Neural cell (in vitro differentiated cells): ENCODE measurements around the gene ATP1B1. TPM values are rescaled to one million over a fixed set of nuclear protein-coding genes. Genes with fewer than 3 reads are reported as not detected.

Source experiments
- H2AFZ ChIP-seq: fragments of 200-600, 300-800 bp; sonication (generic), shearing (Covaris generic); 2 replicates; pipeline ENCODE4 v1.6.0; 2014; ENCODE audit warnings: low read depth, mild to moderate bottlenecking, antibody characterized with exemption, low read length, moderate library complexity
- H3F3A ChIP-seq: fragments of 200-600 bp; shearing (Covaris generic); 2 replicates; pipeline ENCODE4 v1.6.1; 2016; ENCODE audit warnings: mild to moderate bottlenecking, moderate library complexity, mixed read lengths, antibody characterized with exemption, low read length; ENCODE audit not compliant: insufficient read depth, poor library complexity, severe bottlenecking
- H3K27ac ChIP-seq: fragments of 200-600, 300-800 bp; sonication (generic), shearing (Covaris generic); 2 replicates; pipeline ENCODE4 v1.5.1; 2014; ENCODE audit warnings: mild to moderate bottlenecking, low read length, moderate library complexity
- H3K27me3 ChIP-seq: fragments of 300-800, 200-600 bp; sonication (generic), shearing (Covaris generic); 2 replicates; pipeline ENCODE4 v1.6.0; 2014; ENCODE audit warnings: mild to moderate bottlenecking, low read depth, low read length, moderate library complexity; ENCODE audit not compliant: insufficient read depth
- H3K36me3 ChIP-seq: fragments of 300-800, 200-600 bp; sonication (generic), shearing (Covaris generic); 2 replicates; pipeline ENCODE4 v1.5.1; 2014; ENCODE audit warnings: mild to moderate bottlenecking, antibody characterized with exemption, low read length, moderate library complexity; ENCODE audit not compliant: insufficient read depth
- H3K4me2 ChIP-seq: fragments of 300-800, 200-600 bp; sonication (generic), shearing (Covaris generic); 2 replicates; pipeline ENCODE4 v1.6.0; 2014; ENCODE audit warnings: mild to moderate bottlenecking, low read length
- H3K4me3 ChIP-seq: fragments of 300-800, 200-600 bp; sonication (generic), shearing (Covaris generic); 2 replicates; pipeline ENCODE4 v1.5.1; 2014; ENCODE audit warnings: mild to moderate bottlenecking, low read length, moderate library complexity
- H3K79me2 ChIP-seq: fragments of 200-600 bp; shearing (Covaris generic); replicated peaks from 2 replicates; pipeline ENCODE4 v1.6.0; 2014; ENCODE audit warnings: mild to moderate bottlenecking, low read length, moderate library complexity; ENCODE audit not compliant: insufficient read depth
- H3K9ac ChIP-seq: fragments of 300-800, 200-600 bp; sonication (generic), shearing (Covaris generic); 2 replicates; pipeline ENCODE4 v1.6.1; 2016; ENCODE audit warnings: mild to moderate bottlenecking, low read length, mixed read lengths
- H3K9me2 ChIP-seq: fragments of 200-600 bp; shearing (Covaris generic); 2 replicates; pipeline ENCODE4 v1.6.1; 2016; ENCODE audit warnings: mild to moderate bottlenecking, low read length, mixed read lengths; ENCODE audit not compliant: insufficient read depth
- H3K9me3 ChIP-seq: fragments of 200-600, 300-800 bp; sonication (generic), shearing (Covaris generic); 2 replicates; pipeline ENCODE4 v1.6.1; 2016; ENCODE audit warnings: mild to moderate bottlenecking, mixed run types, low read length, moderate library complexity, mixed read lengths
- H4K20me1 ChIP-seq: fragments of 200-600 bp; shearing (Covaris generic); 2 replicates; pipeline ENCODE4 v1.6.1; 2016; ENCODE audit warnings: mild to moderate bottlenecking, mixed run types; ENCODE audit not compliant: insufficient read depth
- CTCF ChIP-seq: fragments of 450-650 bp; IDR thresholded peaks from 2 replicates; pipeline ENCODE4 v1.5.1; 2014; ENCODE audit warnings: antibody characterized with exemption, mild to moderate bottlenecking, moderate library complexity; ENCODE audit not compliant: poor library complexity, severe bottlenecking
- EP300 ChIP-seq: fragments of 450-650 bp; conservative IDR thresholded peaks from 2 replicates; pipeline ENCODE4 v1.6.1; 2014; ENCODE audit warnings: antibody characterized with exemption, mild to moderate bottlenecking, moderate library complexity; ENCODE audit not compliant: poor library complexity, severe bottlenecking
- EZH2 ChIP-seq: fragments of 200-600, 300-800 bp; shearing (Covaris generic), sonication (generic); IDR thresholded peaks from 2 replicates; pipeline ENCODE4 v1.6.1; 2014; ENCODE audit warnings: antibody characterized with exemption, low read length, borderline replicate concordance, mild to moderate bottlenecking; ENCODE audit not compliant: insufficient read depth, poor library complexity, severe bottlenecking
- MXI1 ChIP-seq: fragments of 450-650 bp; conservative IDR thresholded peaks from 2 replicates; pipeline ENCODE4 v1.6.1; 2014; ENCODE audit warnings: antibody characterized with exemption, mild to moderate bottlenecking; ENCODE audit not compliant: poor library complexity, severe bottlenecking
- POLR2AphosphoS5 ChIP-seq: IDR thresholded peaks from 2 replicates; pipeline ENCODE4 v1.6.1; 2012
- RAD21 ChIP-seq: fragments of 450-650 bp; conservative IDR thresholded peaks from 2 replicates; pipeline ENCODE4 v1.6.1; 2014; ENCODE audit warnings: antibody characterized with exemption, mild to moderate bottlenecking, moderate library complexity
- REST ChIP-seq: IDR thresholded peaks from 2 replicates; pipeline ENCODE4 v1.6.1; 2012; ENCODE audit warnings: borderline replicate concordance
- SMC3 ChIP-seq: fragments of 450-650 bp; conservative IDR thresholded peaks from 2 replicates; pipeline ENCODE4 v1.6.1; 2014; ENCODE audit warnings: antibody characterized with exemption, mild to moderate bottlenecking, moderate library complexity; ENCODE audit not compliant: poor library complexity
- TAF1 ChIP-seq: IDR thresholded peaks from 2 replicates; pipeline ENCODE4 v1.6.1; 2012; ENCODE audit warnings: low read depth
- polyA plus RNA-seq: library from polyadenylated mRNA; depleted of rRNA; stranded (reverse); fragments of >200 nt; gene quantifications from 2 replicates; pipeline ENCODE4 v1.2.3, GENCODE V29; 2014

ATP1B1 gene
- polyA plus RNA-seq, 1 donor from 2014 or later, result 114 TPM

DNA sequence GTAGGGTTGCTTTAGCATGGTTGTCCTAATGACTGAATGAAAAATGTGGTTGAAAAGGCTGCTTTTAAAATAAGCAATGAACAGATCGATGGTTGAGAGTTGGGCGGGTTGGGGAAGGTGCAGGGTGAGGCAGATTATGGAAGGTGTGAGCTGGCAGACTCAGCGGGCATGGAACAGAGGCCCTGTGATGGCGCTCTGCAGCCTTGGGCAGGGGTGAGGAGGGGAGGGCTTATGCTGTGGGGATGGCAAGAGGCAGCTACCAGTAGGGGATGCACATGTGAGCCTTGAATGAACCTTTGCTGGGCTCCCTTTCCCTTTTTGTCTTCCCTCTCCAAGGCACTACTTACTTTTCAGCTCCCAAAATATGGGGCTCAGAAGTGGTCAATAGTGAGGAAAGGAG is 30.9 kb downstream of the ATP1B1 start:
- no peaks in the 10 kb centered on the region for H3K9me3 ChIP-seq
- H3K9me2 ChIP-seq, result no peaks in the 10 kb centered on the region
- H3K4me2 ChIP-seq, result no peak overlapping the region
- TF ChIP-seq MXI1 (no peak), REST (no peak), EZH2 (no peak), SMC3 (no peak), CTCF (no peak), TAF1 (no peak), POLR2AphosphoS5 (no peak), RAD21 (no peak)
- H3F3A ChIP-seq, result no peaks in the 10 kb centered on the region
- no peak overlapping the region for H3K27ac ChIP-seq
- peaks cover 5% of the 10 kb centered on the region for H3K36me3 ChIP-seq
- H3K4me3 ChIP-seq, result no peak overlapping the region
- no peaks in the 10 kb centered on the region for H4K20me1 ChIP-seq
- no peaks in the 10 kb centered on the region for H3K27me3 ChIP-seq
- H3K9ac ChIP-seq, result no peak overlapping the region
- no peak overlapping the region for H2AFZ ChIP-seq
- no peaks in the 10 kb centered on the region for H3K79me2 ChIP-seq

- no peaks in the 10 kb centered on the region for H3K36me3 ChIP-seq
- H3K4me3 ChIP-seq, result no peak overlapping the region
- no peak overlapping the region for H3K4me2 ChIP-seq
- H3F3A ChIP-seq, result no peaks in the 10 kb centered on the region
- H4K20me1 ChIP-seq, result no peaks in the 10 kb centered on the region
- H3K27ac ChIP-seq, result no peak overlapping the region
- H3K9ac ChIP-seq, result no peak overlapping the region
- H3K9me2 ChIP-seq, result no peaks in the 10 kb centered on the region
- H3K27me3 ChIP-seq, result no peaks in the 10 kb centered on the region
- TF ChIP-seq SMC3 (no peak), EZH2 (no peak), RAD21 (no peak), REST (no peak), CTCF (no peak), MXI1 (no peak), POLR2AphosphoS5 (no peak), TAF1 (no peak), EP300 (no peak)
- no peak overlapping the region for H2AFZ ChIP-seq
- H3K9me3 ChIP-seq, result no peaks in the 10 kb centered on the region
- H3K79me2 ChIP-seq, result no peaks in the 10 kb centered on the region
Measured at GRCh38 chr1:169138866-169139670, 32.6 kb downstream of the ATP1B1 start.
